Activated CD4-positive, alpha-beta T cell treated with anti-CD3 and anti-CD28 coated beads, Interleukin-2, amount 50 U/mL, for 16 hours (primary cell): ENCODE results near the gene WDR5B.

ENCODE experiments used
- DNase-seq: peaks from one replicate; pipeline ENCODE4 v3.0.0-alpha.2; 2020

WDR5B gene

GRCh38 chr3:122365073-122365472 is 50.8 kb downstream of the WDR5B start:
- peak; percentile 66 for DNase-seq

DNA sequence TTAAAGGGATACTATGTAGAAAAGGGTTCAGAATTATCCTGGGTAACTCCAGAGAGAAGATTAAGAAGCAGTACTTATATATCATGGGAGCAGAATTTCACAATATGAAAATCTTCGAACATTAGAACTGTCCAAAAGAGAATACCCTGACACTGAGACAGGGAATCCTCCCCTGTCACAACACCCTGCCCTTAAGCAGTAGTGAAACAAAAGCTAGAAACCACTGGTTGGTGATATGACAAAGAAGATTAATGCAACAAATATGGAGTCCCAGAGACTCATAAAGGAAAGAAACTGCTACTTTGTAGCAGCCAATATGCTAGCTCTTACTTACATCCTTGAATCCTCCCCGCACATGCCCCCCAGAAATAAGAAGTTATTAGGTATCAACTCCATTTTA is 51.4 kb downstream of the WDR5B start:
- DNase-seq, result peak; percentile 27
